Pancreas (tissue), 10 donors: ENCODE results near the gene FILIP1. TPM values are rescaled to one million over a fixed set of nuclear protein-coding genes. Genes with fewer than 3 reads are reported as not detected.
A peak's percentile ranks its signal among the peaks of the same experiment; 100 is the strongest.

Source experiments
- ATAC-seq, 4 donors: fragments of 200-7000 bp; cut with Tn5 transposase; one replicate each; pipeline versions ENCODE4 v1.8.0 to v1.9.1; 2020; ENCODE audit warnings: mild to moderate bottlenecking in 4 of 4, moderate library complexity in 4 of 4
- DNase-seq, 6 donors: peaks; one replicate each; pipeline ENCODE4 v3.0.0-alpha.2; 2020
- FAIRE-seq: peaks from 2 replicates; lab custom pipeline; 2012; peaks lifted over from hg19 to GRCh38; lab: Jason Lieb, UNC
- H3K27ac ChIP-seq, 4 donors: fragments of 200-600 bp; sonication (generic); 1 replicate in 3 of 4; 2 replicates in 1 of 4; pipeline versions ENCODE4 v1.5.0 to v1.8.0; 2020
- H3K27me3 ChIP-seq, 4 donors: fragments of 200-600 bp; one replicate each; pipeline ENCODE4 v1.8.0; 2021
- H3K36me3 ChIP-seq, 3 donors: fragments of 200-600 bp; sonication (generic) in 1 of 3; one replicate each; pipeline versions ENCODE4 v1.5.0 to v1.8.0; 2020 to 2021
- H3K4me1 ChIP-seq, 3 donors: fragments of 200-600 bp; one replicate each; pipeline ENCODE4 v1.8.0; 2021
- H3K4me3 ChIP-seq, 4 donors: fragments of 200-600 bp; sonication (generic) in 2 of 4; one replicate each; pipeline versions ENCODE4 v1.5.0 to v1.8.0; 2020 to 2021
- H3K9me3 ChIP-seq, 4 donors: fragments of 200-600 bp; one replicate each; pipeline ENCODE4 v1.8.0; 2021
- WGBS, 2 donors: extraction: QIAGEN DNeasy Blood & Tissue Kit; methylation state at CpG; one replicate each; pipeline ENCODE4 v1.1.7; 2013; 5-methylcytosine and 5-hydroxymethylcytosine counted together
- intact Hi-C, 3 donors: fragments of 100-400 bp; cut with DNase I; formaldehyde crosslinking; loops; one replicate each; pipeline versions ENCODE4 v1.11.1 to v1.14.2; 2022
- polyA plus RNA-seq, 2 donors: library from polyadenylated mRNA; stranded (reverse); fragments of 200-250 nt; gene quantifications; one replicate each; pipeline ENCODE4 v1.2.3, GENCODE V29; 2013
- total RNA-seq, 6 donors: library from RNA; stranded (reverse); fragmentation: NEBNext Ultra II Directional in 4 of 6; extraction: Animal tissue kit (Norgen Biotek cat#: 25700) in 4 of 6; gene quantifications; one replicate each; pipeline versions ENCODE4 v1.2.1 to v1.2.4, GENCODE V29; 2021 to 2023
- TF ChIP-seq, protein P1 (sequence below), 4 donors: fragments of 200-600 bp; sonication (generic) in 3 of 4; IDR thresholded peaks; one replicate each; pipeline versions ENCODE4 v1.5.0 to v1.8.0; 2021; ENCODE audit warnings: antibody characterized with exemption in 4 of 4
- donor health status: healthy with polysubstance abuse.
- donor health status: DM: no; HTN: no; CAD: no; lungs with moderate emphysema.
- donor health status: DM: no; HTN: no; CAD: no.
- donor health status: control.
- donor health status: control.
- donor health status: Bipolar disorder and iron deficiency.
- donor health status: DM: yes; HTN: yes; CAD: no.
- donor health status: DM: no; HTN: no; CAD: no.
- donor health status: DM: no; HTN: no; CAD: no.
- donor health status: DM: yes; HTN: yes; CAD: no.

The FILIP1 gene
- total and polyA plus RNA-seq, 8 donors, result 0.33 to 3.6 (median 1.5) TPM

DNA sequence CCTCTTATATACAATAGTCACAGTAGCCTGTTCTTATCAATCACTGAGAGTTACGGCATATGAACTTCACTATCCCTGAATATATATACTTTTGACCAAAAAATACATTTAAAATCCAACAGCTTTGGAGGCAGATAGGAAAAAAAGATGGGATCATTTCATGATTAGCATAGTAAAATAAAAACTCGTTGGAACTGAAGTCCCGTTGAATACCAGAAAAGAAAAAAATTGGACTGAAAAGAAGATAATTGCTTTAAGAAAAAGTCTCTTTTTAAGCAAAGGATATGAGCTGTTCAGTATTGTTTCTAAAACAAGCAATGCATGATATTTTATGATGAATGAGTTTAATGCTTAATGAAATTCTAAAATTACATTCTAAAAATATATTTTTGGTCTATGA, 4.4 kb upstream of the FILIP1 start:
- no peaks in the 10 kb centered on the region for H3K27me3 ChIP-seq
- no peak overlapping the region for H3K27ac ChIP-seq
- DNase-seq (no peak), FAIRE-seq (no peak), ATAC-seq (no peak)
- H3K4me1 ChIP-seq, result peaks cover 5 to 22% (median 9%) of the 10 kb centered on the region in 3 donors
- no peak overlapping the region for H3K4me3 ChIP-seq
- TF ChIP-seq, protein P1, sequence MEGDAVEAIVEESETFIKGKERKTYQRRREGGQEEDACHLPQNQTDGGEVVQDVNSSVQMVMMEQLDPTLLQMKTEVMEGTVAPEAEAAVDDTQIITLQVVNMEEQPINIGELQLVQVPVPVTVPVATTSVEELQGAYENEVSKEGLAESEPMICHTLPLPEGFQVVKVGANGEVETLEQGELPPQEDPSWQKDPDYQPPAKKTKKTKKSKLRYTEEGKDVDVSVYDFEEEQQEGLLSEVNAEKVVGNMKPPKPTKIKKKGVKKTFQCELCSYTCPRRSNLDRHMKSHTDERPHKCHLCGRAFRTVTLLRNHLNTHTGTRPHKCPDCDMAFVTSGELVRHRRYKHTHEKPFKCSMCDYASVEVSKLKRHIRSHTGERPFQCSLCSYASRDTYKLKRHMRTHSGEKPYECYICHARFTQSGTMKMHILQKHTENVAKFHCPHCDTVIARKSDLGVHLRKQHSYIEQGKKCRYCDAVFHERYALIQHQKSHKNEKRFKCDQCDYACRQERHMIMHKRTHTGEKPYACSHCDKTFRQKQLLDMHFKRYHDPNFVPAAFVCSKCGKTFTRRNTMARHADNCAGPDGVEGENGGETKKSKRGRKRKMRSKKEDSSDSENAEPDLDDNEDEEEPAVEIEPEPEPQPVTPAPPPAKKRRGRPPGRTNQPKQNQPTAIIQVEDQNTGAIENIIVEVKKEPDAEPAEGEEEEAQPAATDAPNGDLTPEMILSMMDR (IDR thresholded peaks at IDR 0.05), result no peak
- intact Hi-C loops, result no loop called here
- H3K36me3 ChIP-seq, result no peaks in the 10 kb centered on the region
- no peaks in the 10 kb centered on the region for H3K9me3 ChIP-seq
- 75 to 76% methylated on average over 3 of the region's 3 CpGs for WGBS, 2 donors

DNA sequence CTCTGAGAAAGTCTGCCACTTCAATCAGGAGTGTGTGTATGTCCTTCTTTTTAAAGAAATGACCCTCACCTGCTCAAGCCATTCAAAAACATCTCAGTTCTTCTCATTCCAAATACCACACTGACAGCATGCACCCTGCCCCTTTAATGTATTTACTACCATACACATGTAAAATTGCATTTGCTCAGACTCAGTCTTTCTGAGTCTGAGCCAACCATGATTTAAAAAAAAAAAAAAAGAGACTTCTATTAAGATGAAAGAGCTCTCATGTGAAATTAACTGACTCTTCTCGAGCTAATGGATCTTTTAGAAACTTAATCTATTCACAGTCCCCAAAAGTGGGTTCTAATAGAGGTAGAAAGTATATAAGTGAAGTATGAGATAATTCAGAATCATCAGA, 1.4 kb upstream of the FILIP1 start:
- FAIRE-seq, result no peak
- H3K9me3 ChIP-seq, result no peaks in the 10 kb centered on the region
- TF ChIP-seq, protein P1 (IDR thresholded peaks at IDR 0.05), result no peak
- no peaks in the 10 kb centered on the region for H3K27me3 ChIP-seq
- no peaks in the 10 kb centered on the region for H3K36me3 ChIP-seq
- 72 to 81% methylated on average over 1 of the region's 1 CpG for WGBS, 2 donors
- no peak overlapping the region for H3K4me3 ChIP-seq
- peaks cover 5 to 22% (median 14%) of the 10 kb centered on the region in 3 donors for H3K4me1 ChIP-seq
- intact Hi-C loops, result no loop called here
- no peak for ATAC-seq
- no peak for DNase-seq
- H3K27ac ChIP-seq, result no peak overlapping the region

DNA sequence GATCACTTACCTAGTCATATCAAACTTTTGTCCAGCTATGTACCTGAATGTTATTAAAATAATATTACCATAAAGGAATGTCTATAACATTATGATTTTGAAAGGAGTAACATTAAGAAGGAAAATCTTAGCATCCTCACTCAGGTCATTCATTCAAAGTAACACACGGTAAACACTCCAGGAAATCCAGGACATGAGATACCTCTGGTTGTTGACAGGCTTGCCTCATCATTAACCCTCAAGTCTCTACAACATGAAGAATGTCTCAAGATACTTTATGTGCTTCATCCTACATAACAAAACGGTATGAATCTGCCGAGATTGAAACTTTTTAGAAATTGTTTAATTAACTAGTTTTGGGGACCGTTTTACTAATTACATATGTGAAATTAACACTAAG, 690 bp upstream of the FILIP1 start:
- ATAC-seq (peak in 1 of 4 donors; percentile 7), DNase-seq (no peak), FAIRE-seq (no peak)
- TF ChIP-seq, protein P1 (IDR thresholded peaks at IDR 0.05), result no peak
- no peaks in the 10 kb centered on the region for H3K9me3 ChIP-seq
- H3K27ac ChIP-seq, result peak overlapping the region in 2 of 4 donors; percentile 60 to 68
- H3K27me3 ChIP-seq, result no peaks in the 10 kb centered on the region
- peak overlapping the region in 1 of 4 donors; percentile 18 for H3K4me3 ChIP-seq
- H3K36me3 ChIP-seq, result no peaks in the 10 kb centered on the region
- H3K4me1 ChIP-seq, result peaks cover 5 to 22% (median 18%) of the 10 kb centered on the region in 3 donors
- intact Hi-C loops, result no loop called here
- 64 to 70% methylated on average over 4 of the region's 4 CpGs for WGBS, 2 donors

DNA sequence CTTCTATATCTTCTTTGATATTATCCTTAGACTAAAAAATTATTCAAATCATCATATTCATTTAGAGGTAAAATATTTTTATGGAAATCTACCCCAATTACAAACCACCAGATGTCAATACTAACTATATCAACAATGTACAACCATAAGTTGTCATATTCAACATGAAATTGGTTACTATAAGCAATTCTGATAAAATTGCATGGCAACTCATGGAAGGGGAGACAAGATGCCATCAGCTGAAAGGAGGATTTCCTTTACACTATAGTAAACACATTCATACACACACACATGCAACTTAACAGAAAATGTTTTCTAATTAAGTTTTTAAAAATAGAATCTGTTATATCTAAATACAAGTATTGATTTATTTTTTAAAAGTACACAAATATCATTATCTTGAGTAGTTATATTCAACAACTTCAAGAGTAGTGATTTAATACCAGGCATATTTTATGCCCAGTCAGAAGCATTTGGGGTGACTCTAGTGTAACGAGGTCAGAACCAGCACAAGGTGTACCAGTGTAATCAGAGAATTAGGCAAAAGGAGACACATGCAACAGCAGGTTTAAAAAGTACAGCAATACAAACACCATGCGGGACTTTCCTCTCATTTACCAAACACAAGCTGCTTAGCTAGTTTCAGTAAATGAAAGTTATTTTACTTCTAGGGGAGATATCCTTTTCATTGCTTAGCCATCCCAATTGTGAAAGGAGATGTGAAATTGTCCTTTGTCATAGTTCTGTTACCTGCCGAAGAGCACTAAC, 1.0 kb downstream of the FILIP1 start:
- WGBS, 2 donors, result 48 to 50% methylated on average over 3 of the region's 3 CpGs
- TF ChIP-seq, protein P1 (IDR thresholded peaks at IDR 0.05), result no peak
- H3K4me1 ChIP-seq, result peaks cover 5 to 26% (median 19%) of the 10 kb centered on the region in 3 donors
- DNase-seq (no peak), FAIRE-seq (no peak), ATAC-seq (peak; percentile 16 to 48 (median 33))
- intact Hi-C loops, result no loop called here
- peak overlapping the region in 2 of 4 donors; percentile 18 to 30 for H3K4me3 ChIP-seq
- H3K27me3 ChIP-seq, result no peaks in the 10 kb centered on the region
- no peaks in the 10 kb centered on the region for H3K9me3 ChIP-seq
- H3K27ac ChIP-seq, result peak overlapping the region in 3 of 4 donors; percentile 42 to 68 (median 60)
- no peaks in the 10 kb centered on the region for H3K36me3 ChIP-seq

DNA sequence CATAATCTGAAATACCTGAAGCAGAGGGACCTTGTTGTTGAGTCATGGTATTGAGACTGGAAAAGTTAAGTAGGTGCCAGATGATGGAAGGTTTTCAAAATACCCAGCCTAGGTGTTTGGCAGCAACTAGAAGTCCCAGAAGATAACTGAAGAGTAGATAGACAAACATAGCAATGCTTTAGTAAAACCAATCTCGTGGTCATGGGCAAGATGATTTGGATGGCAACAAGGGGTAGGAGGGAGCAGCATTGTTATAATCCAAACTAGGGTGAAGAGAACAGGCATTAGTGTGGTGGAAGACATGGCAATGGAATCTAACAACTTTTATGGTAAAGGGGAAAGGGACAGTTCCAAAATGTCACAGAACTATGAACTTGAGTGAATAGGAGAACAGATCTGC, 2.3 kb downstream of the FILIP1 start:
- TF ChIP-seq, protein P1 (IDR thresholded peaks at IDR 0.05), result no peak
- 57 to 76% methylated on average over 1 of the region's 1 CpG for whole genome bisulfite sequencing, 2 donors
- no peaks in the 10 kb centered on the region for H3K27me3 ChIP-seq
- no peaks in the 10 kb centered on the region for H3K36me3 ChIP-seq
- ATAC-seq (no peak), FAIRE-seq (no peak), DNase-seq (no peak)
- intact Hi-C loops, result no loop called here
- H3K27ac ChIP-seq, result no peak overlapping the region
- no peaks in the 10 kb centered on the region for H3K9me3 ChIP-seq
- no peak overlapping the region for H3K4me3 ChIP-seq
- peaks cover 5 to 26% (median 19%) of the 10 kb centered on the region in 3 donors for H3K4me1 ChIP-seq
